ENCODE data around the gene RSRP1.

RSRP1 gene

DNA sequence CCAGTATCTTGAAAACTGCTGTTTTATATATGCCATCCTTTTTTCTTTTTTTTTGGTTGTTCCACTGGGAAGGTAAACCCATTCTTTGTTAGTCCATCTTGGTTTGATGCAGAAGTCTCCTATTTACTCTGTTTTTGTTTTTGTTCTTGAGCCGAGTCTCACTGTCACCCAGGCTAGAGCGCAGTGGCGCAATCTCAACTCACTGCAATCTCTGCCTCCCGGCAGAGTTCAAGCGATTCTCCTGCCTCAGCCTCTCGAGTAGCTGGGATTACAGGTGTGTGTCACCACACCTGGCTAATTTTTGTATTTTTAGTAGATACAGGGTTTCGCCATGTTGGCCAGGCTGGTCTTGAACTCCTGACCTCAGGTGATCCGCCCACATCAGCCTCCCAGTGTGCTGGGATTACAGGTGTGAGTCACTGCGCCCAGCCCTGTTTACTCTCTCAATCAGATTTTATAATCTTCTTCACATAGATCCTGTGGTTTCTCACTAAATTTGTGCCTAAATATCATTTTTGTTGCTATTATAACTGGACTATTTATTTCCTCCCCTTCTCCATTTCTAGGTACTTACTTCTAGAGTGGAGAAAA is 27.5 kb downstream of the RSRP1 start:
- no peak for DNase-seq (ENCODE audit: low read depth, low spot score)

GRCh38 chr1:25217598-25218232 is 29.5 kb downstream of the RSRP1 start:
- DNase-seq (ENCODE audit: low read depth, low spot score) = no peak

DNA sequence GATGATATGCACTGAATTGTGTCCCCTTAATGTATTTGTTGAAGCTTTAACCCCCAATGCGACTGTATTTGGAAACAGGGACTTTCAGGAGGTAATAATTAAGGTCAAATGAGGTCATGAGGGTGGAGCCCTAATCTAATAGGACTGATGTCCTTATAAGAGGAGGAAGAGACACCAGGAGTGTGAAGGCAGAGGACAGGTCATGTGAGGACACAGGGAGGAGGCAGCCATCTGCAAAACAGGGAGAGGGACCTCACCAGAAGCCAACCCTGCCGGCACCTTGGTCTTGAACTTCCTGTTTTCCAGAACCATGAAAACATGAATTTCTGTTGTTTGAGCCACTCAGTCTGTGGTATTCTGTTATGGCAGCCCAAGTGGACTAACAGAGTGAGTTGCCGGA is 30.2 kb downstream of the RSRP1 start:
- DNase-seq (ENCODE audit: low read depth, low spot score) = no peak

GRCh38 chr1:25216123-25216522 is 31.1 kb downstream of the RSRP1 start:
- no peak for DNase-seq (ENCODE audit: low read depth, low spot score)

DNA sequence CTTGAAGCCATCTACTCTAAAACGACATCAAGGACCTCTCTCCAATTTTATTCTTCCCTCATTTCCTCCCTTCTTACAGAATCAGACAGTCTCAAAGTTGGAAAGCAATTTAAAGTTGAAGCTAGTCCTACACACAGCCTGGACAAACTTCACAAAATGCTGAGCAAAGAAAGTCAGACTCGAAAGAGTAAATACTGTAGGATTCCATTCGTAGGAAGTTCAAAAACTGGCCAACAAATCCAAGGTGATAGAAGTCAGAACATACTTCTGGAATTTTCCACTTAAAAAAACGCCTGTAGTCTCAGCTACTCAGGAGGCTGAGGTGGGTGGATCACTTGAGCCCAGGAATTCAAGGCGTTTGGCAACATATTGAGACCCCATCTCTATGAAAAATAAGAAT is 34.5 kb downstream of the RSRP1 start:
- DNase-seq (ENCODE audit: low read depth, low spot score) = no peak

- DNase-seq (ENCODE audit: low read depth, low spot score) = no peak
Observed at GRCh38 chr1:25210728-25211127, 36.5 kb downstream of the RSRP1 start.

DNA sequence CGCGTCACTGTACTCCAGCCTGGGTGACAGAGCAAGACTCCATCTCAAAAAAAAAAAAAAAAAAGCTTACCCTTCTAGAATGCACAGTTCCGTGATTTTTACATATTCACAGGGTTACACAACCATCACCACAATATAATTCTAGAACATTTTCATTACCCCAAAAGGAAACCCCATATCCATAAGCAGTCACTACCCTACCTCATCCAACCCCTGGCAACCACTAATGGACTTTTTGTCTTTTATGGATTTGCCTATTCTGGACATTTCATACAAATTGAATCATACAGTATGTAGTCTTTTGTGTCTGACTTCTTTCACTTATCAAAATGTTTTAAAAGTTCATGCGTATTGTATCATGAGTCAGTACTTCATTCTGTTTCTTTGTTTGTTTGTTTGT is 37.7 kb downstream of the RSRP1 start:
- no peak for DNase-seq (ENCODE audit: low read depth, low spot score)

DNA sequence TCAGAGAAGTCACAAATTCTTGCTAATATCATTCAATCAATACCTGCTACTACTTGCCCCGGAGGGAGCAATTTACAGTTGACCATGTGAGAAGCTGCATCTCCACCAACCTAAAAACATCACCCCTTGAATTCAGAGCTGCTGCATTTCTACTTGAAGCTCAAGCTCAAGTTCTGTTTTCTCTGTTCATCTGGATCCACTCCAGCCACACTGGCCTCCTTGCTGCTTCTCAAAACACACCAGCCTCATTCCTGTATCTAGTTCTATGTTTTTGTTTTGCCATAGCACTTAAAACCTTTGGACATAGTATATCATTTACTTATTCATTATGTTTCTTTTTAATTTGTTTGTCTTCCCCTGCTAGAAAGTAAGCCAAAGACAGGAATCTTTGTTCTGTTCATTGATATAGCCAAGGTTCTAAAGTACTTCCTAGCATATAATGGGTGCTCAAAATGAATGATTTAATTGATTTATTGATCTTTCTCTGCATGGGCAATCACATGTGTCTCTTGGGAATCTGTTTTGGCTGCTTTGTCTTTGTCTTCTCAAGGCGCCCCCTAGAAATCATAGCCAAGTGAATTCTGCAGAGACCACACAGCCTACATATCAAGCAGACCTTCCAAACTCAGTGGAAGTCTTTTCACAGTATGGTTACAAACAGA is 38.6 kb downstream of the RSRP1 start:
- no peak for DNase-seq (ENCODE audit: low read depth, low spot score)

GRCh38 chr1:25208092-25208491 is 39.2 kb downstream of the RSRP1 start:
- DNase-seq (ENCODE audit: low read depth, low spot score) = no peak

DNA sequence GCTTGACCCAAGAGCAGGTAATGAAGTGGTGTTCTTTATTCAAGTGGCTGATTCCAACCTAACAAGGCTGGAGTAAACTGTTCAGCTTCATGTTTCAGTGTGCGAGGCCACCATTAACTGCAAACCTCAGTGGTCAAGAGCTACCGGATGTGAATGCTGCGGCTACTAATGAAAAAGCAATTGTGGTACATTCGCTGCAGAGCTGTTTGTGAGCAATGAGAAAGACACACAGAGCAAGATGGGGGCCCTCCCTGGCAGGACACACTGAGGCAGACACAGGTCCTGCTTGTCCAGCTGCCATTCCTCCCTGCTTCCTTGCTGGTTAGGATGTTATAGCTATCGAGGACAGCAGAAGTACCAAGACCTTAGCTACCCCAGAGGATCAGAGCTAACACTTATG is 41.1 kb downstream of the RSRP1 start:
- DNase-seq (ENCODE audit: low read depth, low spot score) = no peak

DNA sequence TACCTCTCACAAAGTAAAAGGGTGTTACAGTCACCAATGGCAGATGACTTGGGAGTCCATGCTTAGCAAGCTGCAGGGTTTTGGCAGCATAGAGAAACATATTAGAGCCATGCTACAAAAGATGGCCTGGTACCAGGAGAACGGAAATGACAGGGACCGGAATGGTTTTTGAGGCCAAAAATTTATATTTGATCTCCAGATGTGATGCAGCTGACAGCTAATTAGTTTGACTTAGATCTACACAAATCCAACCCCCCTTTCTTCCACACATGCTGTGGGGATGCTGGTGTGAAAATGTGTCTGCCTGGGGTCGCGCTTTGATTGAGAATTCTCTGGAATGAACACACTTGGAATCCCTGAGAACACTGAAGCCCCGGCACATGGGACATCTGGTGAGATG is 41.5 kb downstream of the RSRP1 start:
- DNase-seq (ENCODE audit: low read depth, low spot score) = no peak

DNA sequence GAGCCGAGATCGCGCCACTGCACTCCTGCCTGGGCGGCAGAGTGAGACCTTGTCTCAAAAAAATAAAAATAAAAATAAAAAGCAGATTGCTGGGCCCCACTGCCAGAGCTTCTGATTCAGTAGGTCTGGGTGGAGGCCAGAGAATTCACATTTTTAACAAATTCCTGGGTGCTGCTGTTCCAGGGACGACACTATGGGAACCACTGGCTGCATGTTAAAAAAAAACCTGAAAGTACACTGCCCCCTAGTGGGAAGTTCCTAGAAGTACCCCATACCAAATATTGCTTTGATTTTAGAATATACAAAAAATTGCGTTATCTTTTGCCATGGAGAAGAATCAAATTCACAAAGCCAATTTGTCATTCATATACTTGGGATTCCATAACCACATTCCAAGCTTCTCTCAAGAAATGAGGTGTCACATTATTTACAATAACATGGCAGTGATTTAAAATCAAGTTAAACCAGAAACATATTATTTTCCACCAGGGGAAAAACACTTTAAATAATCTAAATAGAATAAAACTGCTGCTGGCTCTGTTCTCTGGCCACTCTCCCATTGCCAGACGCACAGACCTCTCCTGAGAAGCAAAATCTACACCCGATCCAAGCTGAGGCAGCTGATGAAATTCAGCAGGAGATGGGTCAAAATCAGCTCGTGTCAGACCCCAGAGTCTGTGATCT is 42.3 kb downstream of the RSRP1 start:
- DNase-seq (ENCODE audit: low read depth, low spot score) = no peak

DNA sequence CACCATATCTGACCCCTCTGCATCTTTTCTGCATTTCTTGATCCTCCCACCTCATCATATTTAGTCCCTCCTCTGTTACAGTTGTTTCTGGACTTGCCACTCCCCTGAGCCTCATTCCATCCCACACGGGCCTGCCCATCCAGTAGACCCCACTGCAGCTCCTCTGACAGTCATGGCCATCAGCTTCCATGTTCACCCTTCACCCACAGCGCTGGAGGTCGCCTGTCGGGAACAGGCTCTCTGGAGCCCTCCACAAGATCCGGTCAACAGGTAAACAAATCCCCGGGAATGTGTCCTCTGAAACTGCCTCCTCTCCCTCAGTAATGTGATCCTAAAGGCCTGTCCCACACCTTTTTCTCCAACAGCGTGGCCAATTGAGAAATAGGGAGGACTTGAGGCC is 46.2 kb downstream of the RSRP1 start:
- no peak for DNase-seq (ENCODE audit: low read depth, low spot score)

GRCh38 chr1:25199819-25200620 is 47.2 kb downstream of the RSRP1 start:
- no peak for DNase-seq (ENCODE audit: low read depth, low spot score)

DNA sequence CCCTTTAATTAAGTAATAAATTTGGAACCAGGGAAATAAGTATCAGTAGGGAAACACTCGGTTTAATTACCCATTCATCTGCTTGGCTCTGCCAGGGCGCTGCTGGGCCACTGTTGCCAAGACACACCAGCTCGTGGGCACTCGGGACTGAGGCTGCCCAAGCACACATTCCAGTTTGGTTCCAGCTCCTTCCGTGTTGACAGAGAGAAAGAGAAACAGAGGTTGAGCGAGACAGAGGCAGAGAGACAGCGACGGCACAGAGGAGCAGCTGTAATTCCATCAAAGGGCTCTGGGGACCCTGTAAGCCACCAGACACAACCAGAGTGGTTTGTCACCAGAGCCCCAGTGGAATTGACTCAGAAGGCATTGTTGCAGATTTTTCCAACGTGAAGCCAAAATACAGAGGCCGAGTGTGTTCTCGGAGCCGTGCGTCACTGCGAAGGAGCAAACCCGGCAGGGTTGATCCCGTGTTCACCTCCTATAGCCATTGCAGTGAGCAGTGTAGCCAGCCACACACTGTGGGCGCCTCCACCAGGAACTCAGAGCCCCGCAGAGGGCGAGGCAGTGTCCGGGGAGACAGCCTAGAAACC is 48.5 kb downstream of the RSRP1 start:
- no peak for DNase-seq (ENCODE audit: low read depth, low spot score)

DNA sequence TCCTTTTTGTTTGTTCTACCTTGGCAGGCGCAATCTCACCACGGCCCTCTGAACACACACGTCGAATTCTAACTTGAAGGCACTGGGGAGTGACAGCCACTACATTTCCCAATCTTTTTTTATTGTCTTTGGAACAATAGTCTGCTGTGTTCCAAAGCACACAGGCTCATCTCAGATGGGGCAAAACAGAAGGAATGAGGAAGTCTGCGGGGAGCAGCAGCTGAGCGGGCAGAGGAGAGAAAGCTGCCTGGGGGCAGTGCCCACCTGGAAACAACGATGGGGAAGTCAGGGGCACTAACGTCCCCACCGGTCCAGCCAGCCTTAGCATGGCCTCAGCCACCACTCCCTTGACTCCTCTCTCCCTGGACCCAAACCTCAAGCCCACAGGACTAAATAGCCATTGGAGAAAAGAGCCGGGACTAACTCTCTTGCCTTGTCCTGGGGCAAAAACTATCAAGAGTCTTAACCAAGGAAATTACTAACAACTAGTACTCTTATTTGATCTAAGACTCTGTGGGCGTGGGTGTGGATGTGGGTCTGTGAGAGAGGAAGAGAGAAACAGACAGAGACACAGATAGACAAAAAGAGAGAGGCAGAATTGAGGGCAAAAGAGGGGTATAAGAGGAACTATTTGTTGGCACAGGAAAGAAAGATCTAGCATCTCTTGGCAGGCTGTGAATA is 49.1 kb downstream of the RSRP1 start:
- no peak for DNase-seq (ENCODE audit: low read depth, low spot score)

DNA sequence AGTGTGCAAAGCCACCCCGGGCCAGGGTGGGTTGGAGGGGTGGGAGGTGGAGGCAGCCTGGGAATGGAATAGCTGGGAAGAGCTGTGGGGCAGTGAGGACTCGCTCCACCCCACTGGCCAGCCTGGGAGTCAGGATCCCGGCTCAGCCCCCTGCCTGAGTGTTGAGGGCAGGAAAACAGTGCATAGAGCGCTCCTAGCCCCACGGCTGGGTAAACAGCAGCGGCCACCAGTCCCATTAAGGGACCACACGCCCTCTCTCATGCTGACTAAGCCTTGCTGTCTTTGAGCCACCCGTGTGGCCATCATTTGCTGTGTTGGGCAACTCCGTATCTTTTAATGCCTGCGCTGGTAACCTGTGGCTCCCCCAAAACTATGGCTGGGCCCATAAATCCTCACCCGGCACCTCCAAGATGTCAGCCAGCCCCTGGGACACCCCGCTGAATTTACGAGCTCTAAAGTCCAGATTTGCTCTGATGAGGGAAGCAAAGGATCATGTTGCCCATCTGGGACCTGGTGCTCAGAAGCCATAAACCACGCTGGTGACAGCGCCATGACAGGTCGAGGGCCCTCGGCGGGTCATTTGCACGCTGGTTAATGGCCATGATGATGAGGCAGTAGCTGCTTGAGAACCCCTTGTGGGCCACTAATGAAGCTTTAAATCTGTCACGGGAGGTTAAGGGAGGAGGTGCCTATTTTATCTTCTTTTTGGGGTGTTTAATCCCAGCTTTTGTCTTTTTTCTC is 49.8 kb downstream of the RSRP1 start:
- no peak for DNase-seq (ENCODE audit: low read depth, low spot score)

- no peak for DNase-seq (ENCODE audit: low read depth, low spot score)
Observed at GRCh38 chr1:25196830-25197229, 50.4 kb downstream of the RSRP1 start.

DNA sequence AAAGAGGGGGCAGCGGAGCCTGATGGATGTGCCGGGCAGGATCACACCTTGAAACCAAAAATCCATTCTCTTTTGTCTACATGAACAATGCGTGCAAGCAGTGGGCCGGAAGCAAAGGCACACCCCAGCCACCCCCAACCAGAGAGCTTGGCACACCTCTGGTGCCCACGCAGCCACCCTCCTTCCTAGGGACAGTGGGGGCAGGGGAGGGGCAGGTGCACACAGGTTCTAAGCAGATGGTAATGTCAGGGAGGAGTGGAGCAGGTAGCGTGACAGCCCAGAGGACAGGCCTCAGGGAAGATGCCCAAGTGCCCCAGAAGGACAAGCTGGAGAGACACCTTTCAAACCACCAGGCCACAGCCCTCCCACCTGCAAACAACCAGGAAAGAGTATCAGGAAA is 51.4 kb downstream of the RSRP1 start:
- DNase-seq (ENCODE audit: low read depth, low spot score) = no peak

GRCh38 chr1:25194572-25195020 is 52.7 kb downstream of the RSRP1 start:
- DNase-seq (ENCODE audit: low read depth, low spot score) = no peak
